Colonic mucosa (tissue), 4 donors: Measurements from ENCODE around the gene EVX2. TPM values are rescaled to one million over a fixed set of nuclear protein-coding genes. Genes with fewer than 3 reads are reported as not detected.

ENCODE experiments used
- DNase-seq: peaks from one replicate; pipeline ENCODE4 v3.0.0-alpha.2; 2020
- H3K27ac ChIP-seq: fragments of 200-600 bp; one replicate; pipeline ENCODE4 v1.8.0; 2021
- H3K27me3 ChIP-seq: fragments of 200-600 bp; one replicate; pipeline ENCODE4 v1.8.0; 2021
- H3K36me3 ChIP-seq: fragments of 200-600 bp; one replicate; pipeline ENCODE4 v1.8.0; 2021
- H3K4me1 ChIP-seq: fragments of 200-600 bp; one replicate; pipeline ENCODE4 v1.8.0; 2021; ENCODE audit warnings: mild to moderate bottlenecking
- H3K4me3 ChIP-seq: fragments of 200-600 bp; one replicate; pipeline ENCODE4 v1.8.0; 2021
- H3K9ac ChIP-seq, 2 donors: one replicate each; pipeline ENCODE4 v1.7.0; 2013; ENCODE audit warnings: control low read depth in 2 of 2, low read depth in 2 of 2, low read length in 2 of 2
- H3K9me3 ChIP-seq: fragments of 200-600 bp; one replicate; pipeline ENCODE4 v1.8.0; 2021
- intact Hi-C: fragments of 100-400 bp; cut with DNase I; formaldehyde crosslinking; loops from one replicate; pipeline ENCODE4 v1.14.1; 2022
- total RNA-seq, 2 donors: library from RNA; stranded (reverse); fragmentation: NEBNext Ultra II Directional in 1 of 2; extraction: Animal tissue kit (Norgen Biotek cat#: 25700) in 1 of 2; gene quantifications; one replicate each; pipeline ENCODE4 v1.2.1, GENCODE V29; 2021
- TF ChIP-seq, protein P1 (sequence below): fragments of 200-600 bp; IDR thresholded peaks from one replicate; pipeline ENCODE4 v1.8.0; 2022; ENCODE audit warnings: antibody characterized with exemption, mild to moderate bottlenecking
- donor health status: healthy.
- donor health status: DM: no; HTN: no; CAD: no.
- donor health status: DM: no; HTN: no; CAD: no.

EVX2 gene
- total RNA-seq, 2 donors from 2014 or later: not detected

GRCh38 chr2:176078541-176079284 is 5.0 kb downstream of the EVX2 start:
- DNase-seq: no peak
- H3K27me3 ChIP-seq: peaks cover 93% of the 10 kb centered on the region
- no peak overlapping the region for H3K4me3 ChIP-seq
- no peaks in the 10 kb centered on the region for H3K9me3 ChIP-seq
- intact Hi-C loops: no loop called here
- H3K36me3 ChIP-seq: no peaks in the 10 kb centered on the region
- H3K4me1 ChIP-seq: no peaks in the 10 kb centered on the region
- H3K27ac ChIP-seq: no peak overlapping the region
- H3K9ac ChIP-seq: no peak overlapping the region
- TF ChIP-seq, protein P1, sequence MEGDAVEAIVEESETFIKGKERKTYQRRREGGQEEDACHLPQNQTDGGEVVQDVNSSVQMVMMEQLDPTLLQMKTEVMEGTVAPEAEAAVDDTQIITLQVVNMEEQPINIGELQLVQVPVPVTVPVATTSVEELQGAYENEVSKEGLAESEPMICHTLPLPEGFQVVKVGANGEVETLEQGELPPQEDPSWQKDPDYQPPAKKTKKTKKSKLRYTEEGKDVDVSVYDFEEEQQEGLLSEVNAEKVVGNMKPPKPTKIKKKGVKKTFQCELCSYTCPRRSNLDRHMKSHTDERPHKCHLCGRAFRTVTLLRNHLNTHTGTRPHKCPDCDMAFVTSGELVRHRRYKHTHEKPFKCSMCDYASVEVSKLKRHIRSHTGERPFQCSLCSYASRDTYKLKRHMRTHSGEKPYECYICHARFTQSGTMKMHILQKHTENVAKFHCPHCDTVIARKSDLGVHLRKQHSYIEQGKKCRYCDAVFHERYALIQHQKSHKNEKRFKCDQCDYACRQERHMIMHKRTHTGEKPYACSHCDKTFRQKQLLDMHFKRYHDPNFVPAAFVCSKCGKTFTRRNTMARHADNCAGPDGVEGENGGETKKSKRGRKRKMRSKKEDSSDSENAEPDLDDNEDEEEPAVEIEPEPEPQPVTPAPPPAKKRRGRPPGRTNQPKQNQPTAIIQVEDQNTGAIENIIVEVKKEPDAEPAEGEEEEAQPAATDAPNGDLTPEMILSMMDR: no peak

GRCh38 chr2:176076796-176077195 is 7.0 kb downstream of the EVX2 start:
- peaks cover 91% of the 10 kb centered on the region for H3K27me3 ChIP-seq
- intact Hi-C loops: no loop called here

DNA sequence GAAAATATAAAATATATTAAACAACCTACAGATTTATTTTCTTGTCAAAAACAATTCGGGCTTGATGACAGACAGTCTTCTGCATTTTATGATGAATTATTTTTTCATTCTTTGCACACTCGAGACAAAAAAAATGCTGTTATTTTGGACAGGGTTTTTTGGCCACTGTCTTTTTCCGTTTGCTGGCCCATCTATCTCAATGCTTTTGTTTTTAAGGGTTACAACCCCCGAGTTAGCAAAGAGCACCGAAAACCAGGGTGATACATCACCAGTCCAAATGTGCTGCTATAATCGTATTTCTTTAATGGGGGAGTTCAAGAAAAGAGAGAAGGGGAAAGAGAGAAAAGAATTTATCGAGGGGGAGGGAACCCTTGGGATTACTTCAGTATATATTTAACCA is 7.7 kb downstream of the EVX2 start:
- Histone ChIP-seq H3K9ac (no peak overlapping the region), H3K9me3 (no peaks in the 10 kb centered on the region), H3K27ac (no peak overlapping the region), H3K4me3 (no peak overlapping the region), H3K36me3 (no peaks in the 10 kb centered on the region), H3K4me1 (no peaks in the 10 kb centered on the region), H3K27me3 (peaks cover 91% of the 10 kb centered on the region)
- DNase-seq: no peak
- TF ChIP-seq, protein P1: no peak
- intact Hi-C loops: no loop called here

More at GRCh38 chr2:176076796-176077195, 7.0 kb downstream of the EVX2 start:
- Histone ChIP-seq H3K36me3 (no peaks in the 10 kb centered on the region), H3K27ac (no peak overlapping the region), H3K9ac (no peak overlapping the region), H3K4me3 (no peak overlapping the region), H3K4me1 (no peaks in the 10 kb centered on the region), H3K9me3 (no peaks in the 10 kb centered on the region)
- TF ChIP-seq, protein P1: no peak
- DNase-seq: no peak

GRCh38 chr2:176075481-176075880 is 8.3 kb downstream of the EVX2 start:
- TF ChIP-seq, protein P1: no peak
- Histone ChIP-seq H3K4me1 (no peaks in the 10 kb centered on the region), H3K4me3 (no peak overlapping the region), H3K27me3 (peaks cover 88% of the 10 kb centered on the region), H3K9ac (no peak overlapping the region), H3K9me3 (no peaks in the 10 kb centered on the region), H3K27ac (no peak overlapping the region), H3K36me3 (no peaks in the 10 kb centered on the region)
- intact Hi-C loops: no loop called here
- DNase-seq: no peak

DNA sequence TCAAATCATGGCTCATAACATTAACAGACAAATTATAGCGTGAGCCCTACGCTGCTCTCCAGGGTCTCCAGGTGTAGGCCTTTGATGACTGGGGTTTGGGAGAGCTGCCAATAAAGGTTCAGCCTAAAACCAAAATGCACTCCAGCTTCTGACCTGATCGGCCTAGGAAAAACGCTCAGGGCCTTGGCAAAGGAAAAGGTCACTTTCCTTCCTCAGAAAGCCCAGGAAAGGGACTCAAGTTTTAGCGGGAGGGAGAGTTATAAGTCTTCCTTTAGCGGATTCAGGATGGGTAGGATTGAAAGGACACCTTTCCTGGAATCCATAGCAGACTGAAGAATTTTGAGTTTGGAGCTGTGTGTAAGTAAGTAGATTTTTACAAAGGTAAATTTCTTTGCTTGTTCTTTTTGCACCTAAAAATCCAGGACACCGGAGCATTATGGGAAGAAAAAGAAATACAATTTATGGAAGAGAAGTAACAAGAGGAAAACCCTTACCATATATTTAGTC is 8.8 kb downstream of the EVX2 start:
- TF ChIP-seq, protein P1: no peak
- intact Hi-C loops: no loop called here
- H3K4me3 ChIP-seq: no peak overlapping the region
- no peak overlapping the region for H3K9ac ChIP-seq
- no peak overlapping the region for H3K27ac ChIP-seq
- H3K9me3 ChIP-seq: no peaks in the 10 kb centered on the region
- no peak for DNase-seq
- H3K4me1 ChIP-seq: no peaks in the 10 kb centered on the region
- no peaks in the 10 kb centered on the region for H3K36me3 ChIP-seq
- peaks cover 85% of the 10 kb centered on the region for H3K27me3 ChIP-seq
